Measurements from ENCODE around the gene LRIG1.

- TF ChIP-seq, protein P1, sequence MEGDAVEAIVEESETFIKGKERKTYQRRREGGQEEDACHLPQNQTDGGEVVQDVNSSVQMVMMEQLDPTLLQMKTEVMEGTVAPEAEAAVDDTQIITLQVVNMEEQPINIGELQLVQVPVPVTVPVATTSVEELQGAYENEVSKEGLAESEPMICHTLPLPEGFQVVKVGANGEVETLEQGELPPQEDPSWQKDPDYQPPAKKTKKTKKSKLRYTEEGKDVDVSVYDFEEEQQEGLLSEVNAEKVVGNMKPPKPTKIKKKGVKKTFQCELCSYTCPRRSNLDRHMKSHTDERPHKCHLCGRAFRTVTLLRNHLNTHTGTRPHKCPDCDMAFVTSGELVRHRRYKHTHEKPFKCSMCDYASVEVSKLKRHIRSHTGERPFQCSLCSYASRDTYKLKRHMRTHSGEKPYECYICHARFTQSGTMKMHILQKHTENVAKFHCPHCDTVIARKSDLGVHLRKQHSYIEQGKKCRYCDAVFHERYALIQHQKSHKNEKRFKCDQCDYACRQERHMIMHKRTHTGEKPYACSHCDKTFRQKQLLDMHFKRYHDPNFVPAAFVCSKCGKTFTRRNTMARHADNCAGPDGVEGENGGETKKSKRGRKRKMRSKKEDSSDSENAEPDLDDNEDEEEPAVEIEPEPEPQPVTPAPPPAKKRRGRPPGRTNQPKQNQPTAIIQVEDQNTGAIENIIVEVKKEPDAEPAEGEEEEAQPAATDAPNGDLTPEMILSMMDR (IDR thresholded peaks at IDR 0.05; ENCODE audit: low read depth, low read length), result no peak
- TF ChIP-seq EZH2phosphoT487 (IDR thresholded peaks at IDR 0.05; ENCODE audit: low read depth), result no peak
Observed at GRCh38 chr3:66494959-66495667, 5.7 kb downstream of the LRIG1 start.

Data from OCI-LY3 (cell line).